ENCODE data around the gene NUP58.

NUP58 gene

DNA sequence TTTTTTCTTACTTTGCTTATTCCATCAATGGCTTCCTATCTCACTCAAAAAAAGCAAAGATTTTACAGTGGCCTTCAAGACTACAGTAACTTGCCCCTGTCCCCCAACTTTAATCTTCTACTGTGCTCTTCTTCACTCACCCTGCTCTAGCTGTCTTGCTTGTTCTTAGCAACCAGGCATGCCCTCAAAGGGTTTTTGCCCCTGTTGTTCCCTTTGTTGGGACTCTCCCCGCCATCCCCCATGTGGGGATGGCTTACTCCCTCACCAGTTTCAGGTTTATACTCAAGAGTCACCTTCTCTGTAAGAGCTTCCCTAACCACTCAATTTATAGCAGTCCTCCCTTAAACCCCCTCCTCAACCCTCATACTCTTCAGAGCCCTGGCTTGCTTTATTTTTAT, 19.5 kb upstream of the NUP58 start:
- Histone ChIP-seq H4K5ac (ENCODE audit: low read length) (no peak overlapping the region), H3K23ac (ENCODE audit: low read length) (no peak overlapping the region), H3K27me3 (ENCODE audit: insufficient read depth, low read length, poor library complexity) (no peaks in the 10 kb centered on the region), H3K4ac (ENCODE audit: low read depth, low read length) (no peak overlapping the region), H3K4me3 (ENCODE audit: low read length) (no peak overlapping the region), H2BK15ac (replicated peaks; ENCODE audit: low read depth) (no peak overlapping the region), H3K56ac (ENCODE audit: low read length) (no peak overlapping the region), H2AK5ac (ENCODE audit: low read length) (no peak overlapping the region), H3K9ac (ENCODE audit: low read length) (no peak overlapping the region), H2BK5ac (ENCODE audit: low read length) (no peak overlapping the region), H3K4me2 (ENCODE audit: low read length) (no peak overlapping the region), H3K79me1 (ENCODE audit: low read length) (peaks cover 2% of the 10 kb centered on the region), H3K79me2 (ENCODE audit: control insufficient read depth, insufficient read depth, low read length) (no peaks in the 10 kb centered on the region), H3K36me3 (ENCODE audit: control insufficient read depth, insufficient read depth, low read length) (no peaks in the 10 kb centered on the region), H2BK120ac (ENCODE audit: low read depth, low read length) (no peak overlapping the region), H4K8ac (ENCODE audit: low read depth, low read length) (no peak overlapping the region), H3K27ac (ENCODE audit: low read depth, low read length) (no peak overlapping the region), H3K18ac (ENCODE audit: low read length) (no peak overlapping the region), H3K4me1 (ENCODE audit: control insufficient read depth, low read depth, low read length) (no peaks in the 10 kb centered on the region)
- DNase-seq = no peak
- no CpG with 5 or more reads among the region's 1 CpG for WGBS (ENCODE audit: extremely low coverage, insufficient coverage, low lambda C conversion rate)

- H2BK15ac ChIP-seq (replicated peaks; ENCODE audit: low read depth) = no peak overlapping the region
- H3K23ac ChIP-seq (ENCODE audit: low read length) = no peak overlapping the region
- H3K56ac ChIP-seq (ENCODE audit: low read length) = peak overlapping the region; percentile 90
- H3K4me3 ChIP-seq (ENCODE audit: low read length) = peak overlapping the region; percentile 73
- peak overlapping the region; percentile 78 for H3K4me2 ChIP-seq (ENCODE audit: low read length)
- no peak overlapping the region for H3K27ac ChIP-seq (ENCODE audit: low read depth, low read length)
- peak overlapping the region; percentile 10 for H3K18ac ChIP-seq (ENCODE audit: low read length)
- no peak overlapping the region for H4K5ac ChIP-seq (ENCODE audit: low read length)
- H3K27me3 ChIP-seq (ENCODE audit: insufficient read depth, low read length, poor library complexity) = no peaks in the 10 kb centered on the region
- H3K4ac ChIP-seq (ENCODE audit: low read depth, low read length) = no peak overlapping the region
- no peaks in the 10 kb centered on the region for H3K36me3 ChIP-seq (ENCODE audit: control insufficient read depth, insufficient read depth, low read length)
- H2AK5ac ChIP-seq (ENCODE audit: low read length) = no peak overlapping the region
- DNase-seq = peak; percentile 48
- H2BK5ac ChIP-seq (ENCODE audit: low read length) = no peak overlapping the region
- H3K9ac ChIP-seq (ENCODE audit: low read length) = peak overlapping the region; percentile 81
- H2BK120ac ChIP-seq (ENCODE audit: low read depth, low read length) = no peak overlapping the region
- H4K8ac ChIP-seq (ENCODE audit: low read depth, low read length) = no peak overlapping the region
- no peaks in the 10 kb centered on the region for H3K79me1 ChIP-seq (ENCODE audit: low read length)
- no CpG with 5 or more reads among the region's 25 CpGs for WGBS (ENCODE audit: extremely low coverage, insufficient coverage, low lambda C conversion rate)
- no peaks in the 10 kb centered on the region for H3K79me2 ChIP-seq (ENCODE audit: control insufficient read depth, insufficient read depth, low read length)
- H3K4me1 ChIP-seq (ENCODE audit: control insufficient read depth, low read depth, low read length) = no peaks in the 10 kb centered on the region
Measured at GRCh38 chr13:25286308-25286968, 15.0 kb upstream of the NUP58 start.

GRCh38 chr13:25286969-25287961, 14.2 kb upstream of the NUP58 start, which contains the start of gene MTMR6:
Gene MTMR6, minus strand, starts transcription at chr13:25287488. Its CDS starts 241 bp downstream, at chr13:25287247.
- Histone ChIP-seq H4K8ac (ENCODE audit: low read depth, low read length) (peak within 1 kb of the TSS; percentile 13), H3K4me1 (ENCODE audit: control insufficient read depth, low read depth, low read length) (no peaks in the 10 kb centered on the region), H3K79me2 (ENCODE audit: control insufficient read depth, insufficient read depth, low read length) (no peaks in the 10 kb centered on the region), H3K4me2 (ENCODE audit: low read length) (peak within 1 kb of the TSS; percentile 90), H3K27me3 (ENCODE audit: insufficient read depth, low read length, poor library complexity) (no peaks in the 10 kb centered on the region), H3K4ac (ENCODE audit: low read depth, low read length) (no peak within 1 kb of the TSS), H3K18ac (ENCODE audit: low read length) (peak within 1 kb of the TSS; percentile 10), H3K36me3 (ENCODE audit: control insufficient read depth, insufficient read depth, low read length) (no peaks in the 10 kb centered on the region), H2BK15ac (replicated peaks; ENCODE audit: low read depth) (no peak within 1 kb of the TSS), H4K5ac (ENCODE audit: low read length) (no peak within 1 kb of the TSS), H2BK5ac (ENCODE audit: low read length) (no peak within 1 kb of the TSS), H3K79me1 (ENCODE audit: low read length) (no peaks in the 10 kb centered on the region), H2BK120ac (ENCODE audit: low read depth, low read length) (no peak within 1 kb of the TSS), H2AK5ac (ENCODE audit: low read length) (no peak within 1 kb of the TSS), H3K23ac (ENCODE audit: low read length) (no peak within 1 kb of the TSS), H3K27ac (ENCODE audit: low read depth, low read length) (no peak within 1 kb of the TSS), H3K56ac (ENCODE audit: low read length) (peak within 1 kb of the TSS; percentile 90), H3K9ac (ENCODE audit: low read length) (peak within 1 kb of the TSS; percentile 81), H3K4me3 (ENCODE audit: low read length) (peak within 1 kb of the TSS; percentile 73)
- peak; percentile 91 for DNase-seq
- WGBS (ENCODE audit: extremely low coverage, insufficient coverage, low lambda C conversion rate) = no CpG with 5 or more reads among the region's 65 CpGs

GRCh38 chr13:25288966-25289365, 12.5 kb upstream of the NUP58 start:
- Histone ChIP-seq H4K8ac (ENCODE audit: low read depth, low read length) (no peak overlapping the region), H2BK120ac (ENCODE audit: low read depth, low read length) (no peak overlapping the region), H2BK15ac (replicated peaks; ENCODE audit: low read depth) (no peak overlapping the region), H4K5ac (ENCODE audit: low read length) (no peak overlapping the region), H3K4ac (ENCODE audit: low read depth, low read length) (no peak overlapping the region), H3K4me1 (ENCODE audit: control insufficient read depth, low read depth, low read length) (no peaks in the 10 kb centered on the region), H3K36me3 (ENCODE audit: control insufficient read depth, insufficient read depth, low read length) (no peaks in the 10 kb centered on the region), H3K4me3 (ENCODE audit: low read length) (no peak overlapping the region), H3K79me1 (ENCODE audit: low read length) (no peaks in the 10 kb centered on the region), H2BK5ac (ENCODE audit: low read length) (no peak overlapping the region), H3K56ac (ENCODE audit: low read length) (no peak overlapping the region), H3K18ac (ENCODE audit: low read length) (no peak overlapping the region), H3K4me2 (ENCODE audit: low read length) (no peak overlapping the region), H3K27me3 (ENCODE audit: insufficient read depth, low read length, poor library complexity) (no peaks in the 10 kb centered on the region), H3K23ac (ENCODE audit: low read length) (no peak overlapping the region), H3K9ac (ENCODE audit: low read length) (no peak overlapping the region), H3K27ac (ENCODE audit: low read depth, low read length) (no peak overlapping the region), H2AK5ac (ENCODE audit: low read length) (no peak overlapping the region), H3K79me2 (ENCODE audit: control insufficient read depth, insufficient read depth, low read length) (no peaks in the 10 kb centered on the region)
- WGBS (ENCODE audit: extremely low coverage, insufficient coverage, low lambda C conversion rate) = no CpG with 5 or more reads among the region's 2 CpGs
- no peak for DNase-seq

GRCh38 chr13:25291691-25292090, 9.7 kb upstream of the NUP58 start:
- Histone ChIP-seq H3K27ac (ENCODE audit: low read depth, low read length) (no peak overlapping the region), H2BK120ac (ENCODE audit: low read depth, low read length) (no peak overlapping the region), H3K4ac (ENCODE audit: low read depth, low read length) (no peak overlapping the region), H2AK5ac (ENCODE audit: low read length) (no peak overlapping the region), H3K18ac (ENCODE audit: low read length) (no peak overlapping the region), H3K36me3 (ENCODE audit: control insufficient read depth, insufficient read depth, low read length) (no peaks in the 10 kb centered on the region), H3K56ac (ENCODE audit: low read length) (no peak overlapping the region), H3K9ac (ENCODE audit: low read length) (no peak overlapping the region), H3K4me1 (ENCODE audit: control insufficient read depth, low read depth, low read length) (no peaks in the 10 kb centered on the region), H3K79me1 (ENCODE audit: low read length) (no peaks in the 10 kb centered on the region), H3K79me2 (ENCODE audit: control insufficient read depth, insufficient read depth, low read length) (no peaks in the 10 kb centered on the region), H4K5ac (ENCODE audit: low read length) (no peak overlapping the region), H4K8ac (ENCODE audit: low read depth, low read length) (no peak overlapping the region), H3K27me3 (ENCODE audit: insufficient read depth, low read length, poor library complexity) (no peaks in the 10 kb centered on the region), H2BK15ac (replicated peaks; ENCODE audit: low read depth) (no peak overlapping the region), H2BK5ac (ENCODE audit: low read length) (no peak overlapping the region), H3K4me2 (ENCODE audit: low read length) (no peak overlapping the region), H3K23ac (ENCODE audit: low read length) (no peak overlapping the region), H3K4me3 (ENCODE audit: low read length) (no peak overlapping the region)
- no CpG with 5 or more reads among the region's 1 CpG for WGBS (ENCODE audit: extremely low coverage, insufficient coverage, low lambda C conversion rate)
- DNase-seq = no peak

All from mesendoderm (in vitro differentiated cells).